Thymus (tissue), 11 donors: Measurements from ENCODE around the gene RASL10B. TPM values are rescaled to one million over a fixed set of nuclear protein-coding genes. Genes with fewer than 3 reads are reported as not detected.

Source experiments
- DNase-seq, 9 donors: peaks; one replicate each; pipeline ENCODE4 v3.0.0-alpha.2; 2013; ENCODE audit warnings: low spot score in 9 of 9, low read depth in 6 of 9, missing footprints in 1 of 9
- H3K27ac ChIP-seq, 2 donors: one replicate each; pipeline ENCODE4 v1.5.1; 2013; ENCODE audit warnings: control low read depth in 1 of 2, low read depth in 1 of 2, low read length in 1 of 2, mild to moderate bottlenecking in 1 of 2, moderate library complexity in 1 of 2
- H3K27me3 ChIP-seq, 2 donors: one replicate each; pipeline ENCODE4 v1.5.1; 2013; ENCODE audit warnings: low read length in 1 of 2; ENCODE audit not compliant: control insufficient read depth in 2 of 2, insufficient read depth in 1 of 2
- H3K36me3 ChIP-seq, 2 donors: one replicate each; pipeline ENCODE4 v1.5.1; 2013; ENCODE audit warnings: low read length in 1 of 2, mild to moderate bottlenecking in 1 of 2, moderate library complexity in 1 of 2; ENCODE audit not compliant: control insufficient read depth in 2 of 2, insufficient read depth in 2 of 2
- H3K4me1 ChIP-seq, 2 donors: one replicate each; pipeline ENCODE4 v1.5.1; 2013; ENCODE audit warnings: low read length in 2 of 2; ENCODE audit not compliant: control insufficient read depth in 2 of 2, insufficient read depth in 2 of 2
- H3K4me3 ChIP-seq, 2 donors: one replicate each; pipeline ENCODE4 v1.5.1; 2013; ENCODE audit warnings: low read length in 2 of 2, control low read depth in 1 of 2, mild to moderate bottlenecking in 1 of 2
- H3K9me3 ChIP-seq, 2 donors: one replicate each; pipeline ENCODE4 v1.5.1; 2013; ENCODE audit warnings: low read length in 1 of 2, mild to moderate bottlenecking in 1 of 2; ENCODE audit not compliant: control insufficient read depth in 2 of 2, insufficient read depth in 1 of 2
- WGBS: extraction: QIAGEN DNeasy Blood & Tissue Kit; methylation state at CpG from one replicate; pipeline ENCODE4 v1.1.7; 2013; 5-methylcytosine and 5-hydroxymethylcytosine counted together
- polyA plus RNA-seq: library from polyadenylated mRNA; stranded (reverse); fragments of 200-250 nt; gene quantifications from one replicate; pipeline ENCODE4 v1.2.3, GENCODE V29; 2013
- total RNA-seq: library from RNA; stranded (reverse); fragments of 120-200 nt; gene quantifications from one replicate; pipeline ENCODE4 v1.2.4, GENCODE V29; 2013
- donor health status: healthy.

RASL10B gene
- total and polyA plus RNA-seq, 2 donors = 0.76 to 0.80 TPM

DNA sequence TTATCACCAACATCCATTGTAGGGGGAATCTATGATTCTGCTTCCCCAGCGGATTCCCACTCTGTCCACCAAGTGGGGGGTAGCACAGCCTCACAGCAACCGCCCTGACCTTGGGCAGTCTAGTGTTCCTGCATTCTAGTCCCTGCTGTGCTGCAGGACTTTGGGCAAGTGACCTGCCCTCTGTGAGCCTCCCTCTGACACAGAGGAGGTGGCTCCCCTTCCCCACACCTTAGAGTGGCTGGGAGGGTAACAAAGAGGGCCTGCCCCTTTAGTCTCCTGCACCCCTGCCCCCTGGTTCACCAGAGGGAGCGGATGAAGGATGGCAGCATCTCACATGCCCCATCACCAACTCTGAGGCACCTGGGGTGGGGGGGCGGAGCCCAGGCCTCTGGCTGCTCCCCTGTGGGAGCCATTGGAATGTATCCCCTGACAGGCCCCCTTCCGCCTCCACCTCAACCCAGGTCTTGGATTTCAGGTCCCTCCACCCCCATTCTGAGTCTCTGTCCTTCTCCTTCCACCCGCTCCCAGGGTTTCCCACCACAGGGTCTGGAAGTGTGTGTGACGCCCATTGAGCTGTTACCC is 11.5 kb downstream of the RASL10B start:
- Histone ChIP-seq H3K27me3 (peaks cover 10 to 56% of the 10 kb centered on the region in 2 donors), H3K36me3 (no peaks in the 10 kb centered on the region), H3K4me1 (peaks cover 0 to 7% of the 10 kb centered on the region in 2 donors), H3K9me3 (peaks cover 0 to 11% of the 10 kb centered on the region in 2 donors), H3K4me3 (no peak overlapping the region), H3K27ac (no peak overlapping the region)
- 87% methylated on average over 7 of the region's 7 CpGs for WGBS
- DNase-seq = no peak

DNA sequence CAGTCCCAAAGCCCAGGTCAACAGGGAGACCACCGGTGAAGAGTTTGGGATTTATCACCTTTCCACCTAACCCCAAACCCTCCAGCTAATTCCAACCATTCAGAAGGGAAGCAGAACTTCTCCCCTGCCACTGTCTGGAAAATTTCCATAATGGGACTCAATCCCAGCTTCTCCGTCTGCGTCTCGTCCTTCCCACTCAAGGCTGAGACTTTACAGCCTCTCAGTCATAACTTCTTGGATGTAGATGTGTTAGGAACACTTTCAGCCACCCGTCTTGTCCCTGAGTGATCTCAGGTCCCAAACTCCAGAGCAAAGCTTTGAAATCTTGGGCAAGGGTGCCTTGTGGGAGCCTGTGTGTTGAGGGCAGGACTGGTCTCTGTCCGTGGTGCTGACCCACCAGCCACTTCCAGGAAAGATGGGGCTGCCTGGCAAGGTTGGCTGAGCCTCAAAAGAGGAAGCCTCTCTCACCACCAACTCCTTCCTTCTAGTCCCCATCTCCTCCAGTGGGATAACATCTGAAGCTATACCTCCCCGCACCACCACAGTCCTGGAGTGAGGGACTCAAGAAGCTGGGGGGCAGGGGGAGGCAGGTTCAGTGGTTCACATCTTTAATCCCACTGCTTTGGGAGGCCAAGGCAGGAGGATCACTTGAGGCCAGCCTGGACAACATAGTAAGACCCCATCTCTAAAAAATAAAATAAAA is 12.3 kb downstream of the RASL10B start:
- peaks cover 12 to 59% of the 10 kb centered on the region in 2 donors for H3K27me3 ChIP-seq
- peak in 1 of 9 donors; percentile 29 for DNase-seq
- peaks cover 0 to 11% of the 10 kb centered on the region in 2 donors for H3K9me3 ChIP-seq
- no peak overlapping the region for H3K4me3 ChIP-seq
- WGBS = 66% methylated on average over 7 of the region's 7 CpGs
- H3K4me1 ChIP-seq = peaks cover 0 to 3% of the 10 kb centered on the region in 2 donors
- no peak overlapping the region for H3K27ac ChIP-seq
- H3K36me3 ChIP-seq = no peaks in the 10 kb centered on the region

DNA sequence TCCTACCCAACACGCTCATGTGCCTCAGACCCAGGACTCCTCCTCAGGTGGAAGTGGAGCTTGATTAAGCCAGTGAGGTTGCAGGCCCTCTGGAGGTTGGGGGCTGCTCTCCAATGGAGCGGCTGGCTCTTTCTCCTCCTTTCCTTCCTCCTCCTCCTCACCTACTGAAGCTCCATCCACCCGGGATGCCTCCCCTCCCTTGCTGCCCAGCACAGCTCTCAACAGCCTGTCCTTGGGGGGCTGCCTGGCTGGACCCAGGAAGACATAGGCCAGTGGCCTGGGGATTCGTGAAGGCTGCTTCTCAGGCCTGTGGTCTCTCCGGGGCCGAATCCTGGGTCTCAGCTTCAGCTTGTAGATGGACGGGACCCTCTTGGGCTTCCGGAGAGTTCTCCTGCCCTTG is 13.4 kb downstream of the RASL10B start:
- Histone ChIP-seq H3K9me3 (peaks cover 0 to 11% of the 10 kb centered on the region in 2 donors), H3K27me3 (peaks cover 16 to 61% of the 10 kb centered on the region in 2 donors), H3K4me3 (no peak overlapping the region), H3K27ac (no peak overlapping the region), H3K36me3 (no peaks in the 10 kb centered on the region), H3K4me1 (peaks cover 0 to 6% of the 10 kb centered on the region in 2 donors)
- 93% methylated on average over 8 of the region's 8 CpGs for WGBS
- DNase-seq = no peak

DNA sequence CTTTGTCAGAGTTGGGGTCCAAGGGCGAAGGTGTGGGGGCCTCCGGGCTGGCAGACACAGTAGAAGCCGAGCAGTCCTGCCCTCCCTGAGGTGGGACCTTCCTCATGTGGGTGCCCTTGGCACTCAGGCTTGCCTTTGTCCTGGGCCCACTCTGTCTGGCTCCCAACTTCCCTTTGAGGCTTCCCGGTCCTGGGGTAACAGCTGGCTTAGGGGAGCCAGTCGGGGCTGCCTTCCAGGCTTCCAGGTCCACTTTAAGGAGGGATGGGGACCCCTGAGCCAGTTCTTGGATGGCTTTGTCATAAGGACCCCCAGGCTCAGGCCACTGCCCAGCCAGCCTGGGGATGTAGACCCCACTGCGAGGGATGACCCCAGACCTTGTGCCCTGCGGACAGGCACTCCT is 13.8 kb downstream of the RASL10B start:
- peaks cover 0 to 11% of the 10 kb centered on the region in 2 donors for H3K9me3 ChIP-seq
- no peak overlapping the region for H3K4me3 ChIP-seq
- DNase-seq = no peak
- peaks cover 3 to 8% of the 10 kb centered on the region in 2 donors for H3K4me1 ChIP-seq
- no peaks in the 10 kb centered on the region for H3K36me3 ChIP-seq
- H3K27me3 ChIP-seq = peaks cover 16 to 61% of the 10 kb centered on the region in 2 donors
- no peak overlapping the region for H3K27ac ChIP-seq
- 93% methylated on average over 7 of the region's 7 CpGs for WGBS

DNA sequence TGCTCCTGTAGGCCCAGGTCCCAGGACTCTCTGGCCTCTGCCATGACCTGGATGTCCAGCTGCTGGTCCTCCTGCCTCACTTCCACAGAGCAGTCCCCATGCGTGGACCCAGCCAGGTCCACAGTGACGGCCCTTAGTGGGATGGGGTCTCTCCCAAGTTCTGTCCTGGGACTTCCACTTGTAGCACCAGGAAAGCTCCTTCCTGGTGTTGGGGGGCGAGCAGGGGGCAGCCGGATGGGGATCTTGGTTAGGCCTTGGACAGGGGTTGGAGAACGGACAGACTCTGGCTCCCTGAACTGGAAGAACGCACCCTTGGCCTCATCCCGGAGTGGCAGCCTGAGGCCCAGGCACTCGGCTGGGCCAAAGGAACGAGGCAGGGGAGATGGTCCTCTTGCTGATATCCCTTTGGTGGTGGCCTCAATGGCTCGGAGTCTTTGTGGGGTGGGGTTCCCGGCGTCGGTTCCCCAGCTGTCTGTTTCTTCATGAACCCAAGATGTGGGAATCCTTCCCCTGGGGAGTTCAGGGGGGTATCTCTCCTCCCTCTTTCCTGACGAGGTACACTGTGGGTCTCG is 14.4 kb downstream of the RASL10B start:
- WGBS = 97% methylated on average over 15 of the region's 15 CpGs
- H3K4me3 ChIP-seq = no peak overlapping the region
- DNase-seq = no peak
- H3K36me3 ChIP-seq = no peaks in the 10 kb centered on the region
- peaks cover 4 to 12% of the 10 kb centered on the region in 2 donors for H3K4me1 ChIP-seq
- peaks cover 0 to 10% of the 10 kb centered on the region in 2 donors for H3K9me3 ChIP-seq
- no peak overlapping the region for H3K27ac ChIP-seq
- peaks cover 16 to 61% of the 10 kb centered on the region in 2 donors for H3K27me3 ChIP-seq

DNA sequence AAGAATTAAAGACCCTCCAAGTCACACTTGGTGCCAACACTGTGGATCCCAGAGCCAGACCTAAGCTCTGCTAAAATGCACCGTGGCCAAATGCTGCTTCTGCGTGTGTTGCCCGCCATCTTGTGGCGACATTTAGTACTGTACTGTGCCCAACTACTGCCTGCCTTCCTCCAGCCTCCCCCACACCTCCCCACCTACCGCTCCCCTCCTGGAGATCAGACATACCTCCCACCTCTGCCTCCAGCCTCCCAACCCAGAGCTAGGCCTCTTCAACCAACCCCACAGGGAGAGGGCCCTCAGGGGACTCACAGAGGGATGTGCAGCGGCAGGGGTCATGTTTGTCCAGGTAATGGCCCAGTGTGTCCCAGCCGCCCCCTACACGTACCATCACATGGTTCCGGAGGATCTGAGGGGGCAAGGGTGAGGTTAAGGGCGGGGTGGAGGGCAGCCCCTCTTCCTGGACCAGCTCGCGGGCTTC is 16.1 kb downstream of the RASL10B start:
- 48% methylated on average over 12 of the region's 12 CpGs for WGBS
- Histone ChIP-seq H3K27ac (no peak overlapping the region), H3K4me3 (no peak overlapping the region), H3K27me3 (peaks cover 10 to 53% of the 10 kb centered on the region in 2 donors), H3K9me3 (no peaks in the 10 kb centered on the region), H3K4me1 (peaks cover 4 to 8% of the 10 kb centered on the region in 2 donors), H3K36me3 (no peaks in the 10 kb centered on the region)
- DNase-seq = peak; percentile 45 to 89 (median 77)

DNA sequence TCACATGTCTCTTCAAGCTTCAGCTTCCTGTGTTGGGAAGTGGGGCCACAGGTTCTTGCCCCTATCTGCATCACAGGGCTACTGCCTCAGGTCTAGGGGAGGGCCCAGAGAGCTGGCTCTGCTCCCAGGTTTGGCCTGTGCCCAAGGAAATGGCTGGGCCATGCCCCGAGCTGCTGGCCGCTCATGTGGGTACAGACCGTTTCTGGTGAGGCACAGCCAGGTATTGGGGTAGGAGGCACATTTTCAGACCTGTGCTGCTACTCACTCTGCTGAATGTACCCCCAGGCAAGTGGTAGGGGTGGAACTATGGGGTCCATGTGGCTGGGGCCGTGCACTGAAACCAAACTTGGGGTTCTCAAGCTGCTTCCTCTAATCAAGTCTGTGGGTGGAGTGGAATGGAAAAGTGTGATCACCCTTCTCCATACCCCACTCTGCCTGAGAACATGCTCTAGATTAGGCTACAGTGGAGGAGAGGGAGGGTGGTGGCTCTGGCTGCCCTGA is 17.0 kb downstream of the RASL10B start:
- 64% methylated on average over 4 of the region's 4 CpGs for WGBS

DNA sequence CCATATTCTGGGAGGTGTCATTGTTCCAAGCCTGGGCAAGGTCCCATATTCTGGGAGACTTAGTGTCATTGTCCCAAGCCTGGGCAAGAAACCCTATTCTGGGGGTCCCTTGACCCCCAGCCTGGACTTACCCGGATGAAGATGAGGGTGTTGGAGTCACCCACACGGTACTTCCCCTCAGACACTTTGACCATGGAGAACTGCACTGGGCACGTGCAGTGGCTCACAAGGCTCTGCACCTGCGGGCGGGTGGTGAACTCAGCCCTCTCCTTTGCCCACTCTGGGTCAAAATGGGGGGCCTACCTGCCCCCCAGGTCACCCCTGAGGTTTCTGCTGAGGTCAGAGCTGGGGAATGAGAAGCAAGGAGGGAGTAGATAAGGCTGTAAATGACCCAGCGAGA is 17.5 kb downstream of the RASL10B start:
- 90% methylated on average over 6 of the region's 6 CpGs for WGBS
- Histone ChIP-seq H3K27ac (no peak overlapping the region), H3K9me3 (no peaks in the 10 kb centered on the region), H3K4me1 (peaks cover 4 to 8% of the 10 kb centered on the region in 2 donors), H3K27me3 (peaks cover 9 to 45% of the 10 kb centered on the region in 2 donors), H3K4me3 (no peak overlapping the region), H3K36me3 (no peaks in the 10 kb centered on the region)
- no peak for DNase-seq

More for the DNA sequence above, 17.0 kb downstream of the RASL10B start:
- Histone ChIP-seq H3K9me3 (no peaks in the 10 kb centered on the region), H3K4me1 (peaks cover 4 to 8% of the 10 kb centered on the region in 2 donors), H3K36me3 (no peaks in the 10 kb centered on the region), H3K27ac (no peak overlapping the region), H3K27me3 (peaks cover 9 to 51% of the 10 kb centered on the region in 2 donors), H3K4me3 (no peak overlapping the region)
- DNase-seq = no peak
